Neural cell (in vitro differentiated cells): ENCODE measurements around the gene EEPD1.

ENCODE experiments used
- EZH2 ChIP-seq: fragments of 200-600, 300-800 bp; shearing (Covaris generic), sonication (generic); IDR thresholded peaks from 2 replicates; pipeline ENCODE4 v1.6.1; 2014; ENCODE audit warnings: antibody characterized with exemption, low read length, borderline replicate concordance, mild to moderate bottlenecking; ENCODE audit not compliant: insufficient read depth, poor library complexity, severe bottlenecking
- POLR2AphosphoS5 ChIP-seq: IDR thresholded peaks from 2 replicates; pipeline ENCODE4 v1.6.1; 2012
- TF ChIP-seq, protein P1 (sequence below): IDR thresholded peaks from 2 replicates; pipeline ENCODE4 v1.6.1; 2012; ENCODE audit warnings: borderline replicate concordance
- TF ChIP-seq, protein P2 (sequence below): fragments of 450-650 bp; IDR thresholded peaks from 2 replicates; pipeline ENCODE4 v1.5.1; 2014; ENCODE audit warnings: antibody characterized with exemption, mild to moderate bottlenecking, moderate library complexity; ENCODE audit not compliant: poor library complexity, severe bottlenecking

DNA sequence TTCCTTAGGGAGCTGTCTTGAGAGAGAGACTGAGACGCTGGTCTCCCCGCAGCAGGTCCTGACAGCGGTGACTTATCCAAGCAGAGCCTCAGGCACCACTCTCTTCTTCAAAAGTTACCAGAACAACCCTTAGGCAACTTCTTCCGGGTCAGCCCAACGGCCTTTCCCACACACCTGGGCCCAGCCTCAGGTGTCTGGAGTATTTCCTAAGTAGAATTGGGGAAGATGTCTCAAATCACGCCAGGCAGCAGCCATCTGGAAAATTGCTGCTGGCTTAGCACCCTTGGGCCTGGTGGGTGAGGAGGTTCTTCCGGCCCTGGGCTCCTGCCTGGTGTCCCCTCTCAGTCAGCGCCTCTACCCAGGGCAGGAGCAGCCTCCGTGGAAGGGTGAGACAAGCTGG lies 156.2 kb downstream of the EEPD1 start:
- TF ChIP-seq, protein P1, sequence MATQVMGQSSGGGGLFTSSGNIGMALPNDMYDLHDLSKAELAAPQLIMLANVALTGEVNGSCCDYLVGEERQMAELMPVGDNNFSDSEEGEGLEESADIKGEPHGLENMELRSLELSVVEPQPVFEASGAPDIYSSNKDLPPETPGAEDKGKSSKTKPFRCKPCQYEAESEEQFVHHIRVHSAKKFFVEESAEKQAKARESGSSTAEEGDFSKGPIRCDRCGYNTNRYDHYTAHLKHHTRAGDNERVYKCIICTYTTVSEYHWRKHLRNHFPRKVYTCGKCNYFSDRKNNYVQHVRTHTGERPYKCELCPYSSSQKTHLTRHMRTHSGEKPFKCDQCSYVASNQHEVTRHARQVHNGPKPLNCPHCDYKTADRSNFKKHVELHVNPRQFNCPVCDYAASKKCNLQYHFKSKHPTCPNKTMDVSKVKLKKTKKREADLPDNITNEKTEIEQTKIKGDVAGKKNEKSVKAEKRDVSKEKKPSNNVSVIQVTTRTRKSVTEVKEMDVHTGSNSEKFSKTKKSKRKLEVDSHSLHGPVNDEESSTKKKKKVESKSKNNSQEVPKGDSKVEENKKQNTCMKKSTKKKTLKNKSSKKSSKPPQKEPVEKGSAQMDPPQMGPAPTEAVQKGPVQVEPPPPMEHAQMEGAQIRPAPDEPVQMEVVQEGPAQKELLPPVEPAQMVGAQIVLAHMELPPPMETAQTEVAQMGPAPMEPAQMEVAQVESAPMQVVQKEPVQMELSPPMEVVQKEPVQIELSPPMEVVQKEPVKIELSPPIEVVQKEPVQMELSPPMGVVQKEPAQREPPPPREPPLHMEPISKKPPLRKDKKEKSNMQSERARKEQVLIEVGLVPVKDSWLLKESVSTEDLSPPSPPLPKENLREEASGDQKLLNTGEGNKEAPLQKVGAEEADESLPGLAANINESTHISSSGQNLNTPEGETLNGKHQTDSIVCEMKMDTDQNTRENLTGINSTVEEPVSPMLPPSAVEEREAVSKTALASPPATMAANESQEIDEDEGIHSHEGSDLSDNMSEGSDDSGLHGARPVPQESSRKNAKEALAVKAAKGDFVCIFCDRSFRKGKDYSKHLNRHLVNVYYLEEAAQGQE: no peak
- TF ChIP-seq EZH2 (no peak), POLR2AphosphoS5 (no peak)
- TF ChIP-seq, protein P2, sequence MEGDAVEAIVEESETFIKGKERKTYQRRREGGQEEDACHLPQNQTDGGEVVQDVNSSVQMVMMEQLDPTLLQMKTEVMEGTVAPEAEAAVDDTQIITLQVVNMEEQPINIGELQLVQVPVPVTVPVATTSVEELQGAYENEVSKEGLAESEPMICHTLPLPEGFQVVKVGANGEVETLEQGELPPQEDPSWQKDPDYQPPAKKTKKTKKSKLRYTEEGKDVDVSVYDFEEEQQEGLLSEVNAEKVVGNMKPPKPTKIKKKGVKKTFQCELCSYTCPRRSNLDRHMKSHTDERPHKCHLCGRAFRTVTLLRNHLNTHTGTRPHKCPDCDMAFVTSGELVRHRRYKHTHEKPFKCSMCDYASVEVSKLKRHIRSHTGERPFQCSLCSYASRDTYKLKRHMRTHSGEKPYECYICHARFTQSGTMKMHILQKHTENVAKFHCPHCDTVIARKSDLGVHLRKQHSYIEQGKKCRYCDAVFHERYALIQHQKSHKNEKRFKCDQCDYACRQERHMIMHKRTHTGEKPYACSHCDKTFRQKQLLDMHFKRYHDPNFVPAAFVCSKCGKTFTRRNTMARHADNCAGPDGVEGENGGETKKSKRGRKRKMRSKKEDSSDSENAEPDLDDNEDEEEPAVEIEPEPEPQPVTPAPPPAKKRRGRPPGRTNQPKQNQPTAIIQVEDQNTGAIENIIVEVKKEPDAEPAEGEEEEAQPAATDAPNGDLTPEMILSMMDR: no peak
